Smooth muscle cell (in vitro differentiated cells): ENCODE results near the gene CCHCR1. TPM values are rescaled to one million over a fixed set of nuclear protein-coding genes. Genes with fewer than 3 reads are reported as not detected.

Experiments used
- DNase-seq: peaks from one replicate; lab custom pipeline; 2025; ENCODE audit not compliant: unreplicated experiment; lab: John Stamatoyannopoulos, UW
- H2AFZ ChIP-seq: fragments of 200-600 bp; sonication (generic); 2 replicates; pipeline ENCODE4 v1.6.0; 2016; ENCODE audit warnings: antibody characterized with exemption, low read depth, mild to moderate bottlenecking
- H3F3A ChIP-seq: fragments of 200-600 bp; sonication (generic); 2 replicates; pipeline ENCODE4 v1.6.0; 2017; ENCODE audit warnings: antibody characterized with exemption, low read depth
- H3K27ac ChIP-seq: fragments of 200-600 bp; sonication (generic); 2 replicates; pipeline ENCODE4 v1.5.1; 2016; ENCODE audit warnings: low read depth, mild to moderate bottlenecking
- H3K27me3 ChIP-seq: fragments of 200-600 bp; sonication (generic); 2 replicates; pipeline ENCODE4 v1.6.1; 2016; ENCODE audit warnings: low read depth, mild to moderate bottlenecking
- H3K36me3 ChIP-seq: fragments of 200-600 bp; sonication (generic); 2 replicates; pipeline ENCODE4 v1.5.1; 2016; ENCODE audit warnings: low read depth
- H3K4me1 ChIP-seq: fragments of 200-600 bp; sonication (generic); 2 replicates; pipeline ENCODE4 v1.5.1; 2016; ENCODE audit warnings: low read depth
- H3K4me2 ChIP-seq: fragments of 200-600 bp; sonication (generic); 2 replicates; pipeline ENCODE4 v1.6.0; 2016; ENCODE audit warnings: mild to moderate bottlenecking
- H3K4me3 ChIP-seq: fragments of 200-600 bp; sonication (generic); 2 replicates; pipeline ENCODE4 v1.5.1; 2016; ENCODE audit warnings: mild to moderate bottlenecking
- H3K79me2 ChIP-seq: fragments of 200-600 bp; sonication (generic); 2 replicates; pipeline ENCODE4 v1.6.0; 2016; ENCODE audit warnings: low read depth, mild to moderate bottlenecking
- H3K9ac ChIP-seq: fragments of 200-600 bp; sonication (generic); 2 replicates; pipeline ENCODE4 v1.6.0; 2016; ENCODE audit warnings: low read depth
- H3K9me3 ChIP-seq: fragments of 200-600 bp; sonication (generic); replicated peaks from 2 replicates; pipeline ENCODE4 v1.5.1; 2016; ENCODE audit warnings: low read depth
- H4K20me1 ChIP-seq: fragments of 200-600 bp; sonication (generic); 2 replicates; pipeline ENCODE4 v1.6.0; 2016; ENCODE audit warnings: low read depth
- WGBS: methylation state at CpG from one replicate; pipeline ENCODE4 v1.1.7; 2016; ENCODE audit warnings: low lambda C conversion rate; 5-methylcytosine and 5-hydroxymethylcytosine counted together
- polyA plus RNA-seq: library from polyadenylated mRNA; unstranded; fragments of >200 nt; fragmentation: Nextera tagmentation; extraction: Ambion mirVana; gene quantifications from 2 replicates; pipeline ENCODE4 v1.2.1, GENCODE V29; 2016
- total RNA-seq: library from RNA; depleted of rRNA; stranded (reverse); fragments of >200 nt; gene quantifications from 2 replicates; pipeline ENCODE4 v1.2.3, GENCODE V29; 2014
- TF ChIP-seq, protein P1 (sequence below): fragments of 200-600 bp; sonication (generic); IDR thresholded peaks from 2 replicates; pipeline ENCODE4 v1.5.1; 2017; ENCODE audit warnings: borderline replicate concordance, mild to moderate bottlenecking, antibody characterized with exemption; ENCODE audit not compliant: insufficient read depth, poor library complexity, severe bottlenecking

The CCHCR1 gene
- total and polyA plus RNA-seq, 2 experiments from 2014 or later: 8.2 to 15.0 TPM

GRCh38 chr6:31122791-31123706 is 34.6 kb downstream of the CCHCR1 start:
- Histone ChIP-seq H3K4me1 (no peaks in the 10 kb centered on the region), H3K79me2 (no peaks in the 10 kb centered on the region), H3K9ac (peak overlapping the region; percentile 77), H2AFZ (no peak overlapping the region), H3F3A (no peaks in the 10 kb centered on the region), H3K4me2 (no peak overlapping the region), H3K36me3 (no peaks in the 10 kb centered on the region), H4K20me1 (no peaks in the 10 kb centered on the region), H3K9me3 (no peaks in the 10 kb centered on the region), H3K27me3 (no peaks in the 10 kb centered on the region), H3K4me3 (no peak overlapping the region), H3K27ac (peak overlapping the region; percentile 81)
- 61% methylated on average over 16 of the region's 16 CpGs for WGBS
- DNase-seq: peak; percentile 14
- TF ChIP-seq, protein P1, sequence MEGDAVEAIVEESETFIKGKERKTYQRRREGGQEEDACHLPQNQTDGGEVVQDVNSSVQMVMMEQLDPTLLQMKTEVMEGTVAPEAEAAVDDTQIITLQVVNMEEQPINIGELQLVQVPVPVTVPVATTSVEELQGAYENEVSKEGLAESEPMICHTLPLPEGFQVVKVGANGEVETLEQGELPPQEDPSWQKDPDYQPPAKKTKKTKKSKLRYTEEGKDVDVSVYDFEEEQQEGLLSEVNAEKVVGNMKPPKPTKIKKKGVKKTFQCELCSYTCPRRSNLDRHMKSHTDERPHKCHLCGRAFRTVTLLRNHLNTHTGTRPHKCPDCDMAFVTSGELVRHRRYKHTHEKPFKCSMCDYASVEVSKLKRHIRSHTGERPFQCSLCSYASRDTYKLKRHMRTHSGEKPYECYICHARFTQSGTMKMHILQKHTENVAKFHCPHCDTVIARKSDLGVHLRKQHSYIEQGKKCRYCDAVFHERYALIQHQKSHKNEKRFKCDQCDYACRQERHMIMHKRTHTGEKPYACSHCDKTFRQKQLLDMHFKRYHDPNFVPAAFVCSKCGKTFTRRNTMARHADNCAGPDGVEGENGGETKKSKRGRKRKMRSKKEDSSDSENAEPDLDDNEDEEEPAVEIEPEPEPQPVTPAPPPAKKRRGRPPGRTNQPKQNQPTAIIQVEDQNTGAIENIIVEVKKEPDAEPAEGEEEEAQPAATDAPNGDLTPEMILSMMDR: no peak

DNA sequence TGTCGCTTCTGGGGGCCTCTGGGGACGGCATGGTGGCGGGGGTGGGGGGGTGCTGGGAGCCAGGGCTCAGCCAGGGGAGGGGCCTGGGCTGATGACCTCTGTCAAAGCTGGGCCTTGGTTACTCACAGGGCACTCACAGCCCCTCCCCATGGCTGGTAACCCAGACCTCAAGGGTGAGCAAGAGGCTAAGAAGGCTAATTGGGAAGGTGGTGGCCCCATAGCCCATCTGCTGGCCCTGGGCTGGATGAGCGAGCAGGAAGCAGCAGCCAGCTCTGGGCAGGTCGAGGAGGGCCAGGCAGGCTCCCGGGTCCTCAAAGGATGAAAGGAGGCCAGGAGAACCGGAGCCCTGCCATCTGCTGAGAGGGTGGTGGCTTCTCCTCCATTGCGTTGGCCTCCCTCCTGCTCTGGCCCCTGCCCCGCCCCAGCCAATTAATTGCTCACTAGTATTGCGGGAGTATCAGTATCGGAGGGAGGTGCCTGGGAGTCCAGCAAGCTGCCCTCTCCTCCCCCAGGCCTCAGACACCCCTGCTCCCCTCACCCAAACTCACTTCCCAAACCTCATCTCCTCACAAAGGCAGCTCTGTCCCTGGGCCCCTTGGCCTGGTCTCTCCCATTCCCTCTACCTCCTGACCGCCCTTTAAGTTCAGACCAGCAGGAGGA is 36.3 kb downstream of the CCHCR1 start:
- Histone ChIP-seq H2AFZ (no peak overlapping the region), H3K27ac (no peak overlapping the region), H4K20me1 (no peaks in the 10 kb centered on the region), H3K27me3 (no peaks in the 10 kb centered on the region), H3K79me2 (no peaks in the 10 kb centered on the region), H3K9ac (no peak overlapping the region), H3K4me2 (no peak overlapping the region), H3K9me3 (no peaks in the 10 kb centered on the region), H3K4me3 (no peak overlapping the region), H3K36me3 (no peaks in the 10 kb centered on the region), H3K4me1 (no peaks in the 10 kb centered on the region), H3F3A (no peaks in the 10 kb centered on the region)
- DNase-seq: no peak
- 90% methylated on average over 12 of the region's 12 CpGs for WGBS
- TF ChIP-seq, protein P1: no peak

- Histone ChIP-seq H3K36me3 (no peaks in the 10 kb centered on the region), H3K27me3 (no peaks in the 10 kb centered on the region), H3K27ac (no peak within 1 kb of the TSS), H3K79me2 (no peaks in the 10 kb centered on the region), H3K9me3 (no peaks in the 10 kb centered on the region), H2AFZ (no peak within 1 kb of the TSS), H4K20me1 (no peaks in the 10 kb centered on the region), H3K9ac (no peak within 1 kb of the TSS), H3K4me2 (no peak within 1 kb of the TSS), H3K4me3 (no peak within 1 kb of the TSS), H3K4me1 (no peaks in the 10 kb centered on the region), H3F3A (no peaks in the 10 kb centered on the region)
- TF ChIP-seq, protein P1: no peak
- no peak for DNase-seq
- WGBS: 88% methylated on average over 20 of the region's 26 CpGs
These were observed 37.3 kb downstream of the CCHCR1 start, which contains the start of gene CDSN for GRCh38 chr6:31120151-31120915. Gene CDSN, minus strand, starts transcription at chr6:31120446. Its CDS starts 27 bp downstream, at chr6:31120419.
